Frontal cortex (tissue), 4 donors: Measurements from ENCODE around the gene TPRN. TPM values are rescaled to one million over a fixed set of nuclear protein-coding genes. Genes with fewer than 3 reads are reported as not detected.

Experiments used
- DNase-seq, 2 donors: peaks; one replicate each; pipeline ENCODE4 v3.0.0; 2012; ENCODE audit warnings: low spot score in 2 of 2
- FAIRE-seq: peaks from 2 replicates; lab custom pipeline; 2012; peaks lifted over from hg19 to GRCh38; lab: Jason Lieb, UNC
- small RNA-seq: library from RNA; depleted of rRNA; stranded (forward); fragments of <200 nt; gene quantifications from one replicate; pipeline ENCODE3, GENCODE V24; 2014
- total RNA-seq: library from RNA; depleted of rRNA; stranded (reverse); fragments of >200 nt; gene quantifications from one replicate; pipeline ENCODE4 v1.2.3, GENCODE V29; 2014
- donor health status: control.
- donor health status: control.
- donor health status: control.

Gene TPRN
- total RNA-seq, 1 donor from 2014 or later: 6.1 TPM

DNA sequence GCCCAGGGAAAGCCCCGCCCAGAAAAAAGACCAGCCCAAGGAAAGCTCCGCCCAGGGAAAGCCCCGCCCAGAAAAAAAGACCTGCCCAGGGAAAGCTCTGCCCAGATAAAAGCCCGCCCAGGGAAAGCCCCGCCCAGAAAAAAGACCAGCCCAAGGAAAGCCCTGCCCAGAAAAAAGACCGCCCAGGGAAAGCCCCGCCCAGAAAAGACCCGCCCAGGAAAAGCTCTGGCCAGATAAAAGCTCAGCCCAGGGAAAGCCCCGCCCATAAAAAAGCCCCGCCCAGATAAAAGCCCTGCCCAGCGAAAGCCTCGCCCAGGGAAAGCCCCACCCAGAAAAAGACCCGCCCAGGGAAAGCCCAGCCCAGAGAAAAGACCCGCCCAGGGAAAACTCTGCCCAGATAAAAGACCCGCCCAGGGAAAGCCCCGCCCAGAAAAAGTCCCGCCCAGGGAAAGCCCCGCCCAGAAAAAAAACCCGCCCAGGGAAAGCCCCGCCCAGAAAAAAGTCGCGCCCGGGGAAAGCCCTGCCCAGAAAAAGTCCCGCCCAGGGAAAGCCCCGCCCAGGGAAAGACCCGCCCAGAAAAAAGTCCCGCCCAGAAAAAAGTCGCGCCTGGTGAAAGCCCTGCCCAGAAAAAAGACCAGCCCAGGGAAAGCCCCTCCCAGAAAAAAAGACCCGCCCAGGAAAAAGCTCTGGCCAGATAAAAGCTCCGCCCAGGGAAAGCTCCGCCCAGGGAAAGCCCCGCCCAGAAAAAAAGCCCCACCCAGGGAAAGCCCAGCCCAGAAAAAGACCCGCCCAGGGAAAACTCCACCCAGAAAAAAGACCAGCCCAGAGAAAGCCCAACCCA, 49.7 kb downstream of the TPRN start:
- FAIRE-seq: no peak
- no peak for DNase-seq

DNA sequence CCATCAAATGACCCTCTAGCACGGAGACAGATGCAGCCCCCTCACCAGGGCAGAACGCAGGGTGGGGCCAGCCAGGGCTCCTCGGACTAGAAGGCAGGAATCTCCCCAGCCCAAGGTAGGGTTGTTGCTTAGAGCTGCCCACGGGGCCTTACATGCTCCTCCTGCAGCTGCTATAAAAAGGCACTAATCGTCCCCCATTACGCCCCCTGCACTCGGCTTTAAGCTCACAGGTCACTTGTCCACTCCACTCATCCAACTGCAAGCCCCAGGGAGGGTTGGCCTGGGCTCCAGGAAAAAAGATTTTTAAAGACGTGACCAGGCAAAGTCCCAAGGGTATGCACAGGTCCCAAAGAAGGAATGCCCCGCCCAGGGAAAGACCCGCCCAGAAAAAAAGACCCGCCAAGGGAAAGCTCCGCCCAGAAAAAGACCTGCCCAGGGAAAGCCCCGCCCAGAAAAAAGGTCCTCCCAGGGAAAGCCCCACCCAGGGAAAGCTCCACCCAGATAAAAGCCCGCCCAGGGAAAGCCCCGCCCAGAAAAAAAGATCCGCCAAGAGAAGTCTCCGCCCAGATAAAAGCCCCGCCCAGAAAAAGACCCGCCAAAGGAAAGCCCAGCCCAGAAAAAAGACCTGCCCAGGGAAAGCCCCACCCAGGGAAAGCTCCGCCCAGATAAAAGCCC, 50.5 kb downstream of the TPRN start:
- no peak for FAIRE-seq

DNA sequence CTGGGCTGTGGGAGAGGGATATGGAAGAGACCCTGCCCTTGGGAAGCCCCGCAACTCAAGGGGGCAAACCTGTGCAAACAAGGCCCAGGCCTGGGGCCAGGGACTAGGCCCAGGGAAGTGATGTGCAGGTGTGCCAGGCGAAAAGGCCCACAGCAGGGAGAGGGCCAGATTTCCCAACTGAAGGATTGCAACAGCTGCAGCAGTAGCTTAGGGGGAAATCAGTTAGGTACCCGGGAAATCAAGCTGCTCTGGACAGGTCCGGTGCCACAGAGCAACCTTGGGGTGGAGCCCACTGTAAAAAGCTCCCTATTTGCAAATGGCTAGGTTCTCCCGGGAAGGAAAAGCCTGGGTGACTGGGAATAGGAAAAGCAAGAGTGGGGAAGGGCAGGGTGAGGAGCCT, 51.2 kb downstream of the TPRN start:
- no peak for FAIRE-seq
- no peak for DNase-seq

More for the DNA sequence above, 50.5 kb downstream of the TPRN start:
- DNase-seq: no peak

DNA sequence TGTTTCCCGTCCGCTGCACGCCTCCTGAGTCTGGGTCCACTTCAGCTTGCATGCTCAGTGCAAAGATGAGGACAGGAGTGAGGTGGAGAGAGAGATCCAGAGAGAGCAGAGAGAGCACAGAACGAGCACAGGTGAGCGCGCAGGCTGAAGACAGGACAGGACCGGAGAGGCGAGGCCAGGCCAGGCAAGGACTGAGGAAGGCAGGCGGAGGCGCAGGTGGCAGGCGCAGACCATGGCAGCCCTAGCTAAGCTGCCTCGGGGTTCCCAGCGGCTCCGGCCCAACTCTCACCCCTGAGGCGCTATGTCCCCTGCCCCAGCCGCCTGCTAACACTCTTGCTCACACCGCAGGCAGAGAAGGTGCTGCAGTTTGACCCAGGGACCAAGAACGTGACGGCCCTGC, 51.9 kb downstream of the TPRN start:
- FAIRE-seq (no peak), DNase-seq (no peak)

DNA sequence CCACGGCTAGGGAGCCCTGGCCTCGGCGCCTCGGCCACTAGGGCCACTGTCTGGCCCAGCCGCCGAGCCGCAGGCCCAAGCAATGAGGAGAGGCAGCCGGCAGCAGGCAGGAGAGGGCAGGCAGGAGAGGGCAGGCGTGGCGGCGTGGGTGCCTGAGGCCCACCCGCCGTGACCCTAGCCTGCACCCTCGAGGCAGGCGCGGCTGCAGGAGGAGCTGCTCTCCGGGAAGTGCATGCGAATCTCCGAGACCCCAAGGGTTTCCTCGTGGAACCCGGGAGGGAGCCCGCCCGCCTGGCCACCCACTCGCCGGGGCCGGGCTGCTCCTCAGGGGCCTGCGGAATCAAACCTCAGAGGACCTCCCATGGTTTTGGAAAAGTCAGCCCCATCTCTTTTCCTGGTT, 52.3 kb downstream of the TPRN start:
- no peak for DNase-seq
- FAIRE-seq: no peak

DNA sequence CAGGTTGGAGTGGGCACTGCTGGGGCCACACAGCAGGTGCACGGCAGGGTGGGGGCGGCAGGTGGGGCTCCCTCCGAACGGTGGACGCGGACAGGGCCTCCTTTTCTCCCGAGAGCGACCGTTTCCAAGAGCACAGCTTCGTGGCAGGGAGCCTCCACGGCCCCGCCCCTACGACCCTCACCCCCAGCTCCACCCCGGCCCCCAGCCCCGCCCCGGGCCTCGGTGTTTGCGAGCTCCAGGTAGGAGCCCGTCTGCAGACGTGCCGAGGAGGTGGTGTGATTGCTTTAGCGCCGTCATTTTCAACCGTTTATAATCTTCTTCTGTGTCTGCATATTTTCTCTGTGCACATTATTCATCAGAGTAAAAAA, 52.8 kb downstream of the TPRN start:
- DNase-seq: no peak
- no peak for FAIRE-seq

DNA sequence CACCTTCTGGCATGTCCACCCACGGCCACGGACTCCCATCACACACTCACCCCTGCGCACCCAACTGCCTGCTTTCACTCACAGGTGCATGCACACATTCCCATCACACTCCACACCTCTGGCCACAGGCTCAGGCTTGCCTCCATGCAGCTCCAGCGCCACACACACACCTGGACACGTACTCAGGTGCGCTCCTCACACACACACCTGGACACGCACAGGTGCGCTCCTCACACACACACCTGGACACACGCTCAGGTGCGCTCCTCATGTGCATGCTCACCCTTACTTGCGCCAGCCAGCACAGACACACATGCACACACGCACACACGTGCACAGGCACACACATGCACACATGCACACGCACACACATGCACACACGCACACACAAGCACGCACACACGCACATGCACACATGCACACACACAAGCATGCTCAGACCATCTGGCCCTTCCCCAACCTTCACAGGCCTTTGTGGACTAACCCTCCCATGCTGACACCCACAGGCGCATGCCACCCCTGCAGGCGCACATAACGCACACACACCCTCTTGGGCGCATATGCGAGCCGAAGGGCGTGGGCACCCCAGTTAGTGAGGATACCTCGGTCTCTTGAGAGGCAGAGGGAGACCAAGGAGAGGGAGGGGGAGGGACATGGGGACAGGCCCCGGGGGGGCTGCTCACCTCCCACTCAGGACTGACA, 53.3 kb downstream of the TPRN start:
- FAIRE-seq: no peak
- no peak for DNase-seq

DNA sequence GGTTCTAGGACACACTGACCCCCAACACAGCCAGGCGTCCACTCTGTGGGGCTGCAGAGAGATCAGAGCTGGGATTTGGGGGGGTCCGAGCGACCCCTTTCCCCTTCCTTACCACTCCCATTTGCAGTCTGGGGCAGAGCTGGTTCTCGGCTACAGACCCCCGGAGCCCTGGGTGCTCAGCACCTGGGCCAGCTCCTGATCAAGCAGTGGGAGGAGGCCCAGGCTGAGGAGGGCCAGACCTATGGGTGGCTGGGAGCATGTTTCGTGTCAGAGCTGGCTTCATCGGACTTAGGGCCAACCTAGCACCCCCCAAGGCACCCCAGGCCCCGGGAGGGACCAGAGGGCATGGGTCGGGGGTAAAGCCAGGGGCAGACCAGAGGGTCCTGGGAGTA, 54.0 kb downstream of the TPRN start:
- DNase-seq (no peak), FAIRE-seq (no peak)

DNA sequence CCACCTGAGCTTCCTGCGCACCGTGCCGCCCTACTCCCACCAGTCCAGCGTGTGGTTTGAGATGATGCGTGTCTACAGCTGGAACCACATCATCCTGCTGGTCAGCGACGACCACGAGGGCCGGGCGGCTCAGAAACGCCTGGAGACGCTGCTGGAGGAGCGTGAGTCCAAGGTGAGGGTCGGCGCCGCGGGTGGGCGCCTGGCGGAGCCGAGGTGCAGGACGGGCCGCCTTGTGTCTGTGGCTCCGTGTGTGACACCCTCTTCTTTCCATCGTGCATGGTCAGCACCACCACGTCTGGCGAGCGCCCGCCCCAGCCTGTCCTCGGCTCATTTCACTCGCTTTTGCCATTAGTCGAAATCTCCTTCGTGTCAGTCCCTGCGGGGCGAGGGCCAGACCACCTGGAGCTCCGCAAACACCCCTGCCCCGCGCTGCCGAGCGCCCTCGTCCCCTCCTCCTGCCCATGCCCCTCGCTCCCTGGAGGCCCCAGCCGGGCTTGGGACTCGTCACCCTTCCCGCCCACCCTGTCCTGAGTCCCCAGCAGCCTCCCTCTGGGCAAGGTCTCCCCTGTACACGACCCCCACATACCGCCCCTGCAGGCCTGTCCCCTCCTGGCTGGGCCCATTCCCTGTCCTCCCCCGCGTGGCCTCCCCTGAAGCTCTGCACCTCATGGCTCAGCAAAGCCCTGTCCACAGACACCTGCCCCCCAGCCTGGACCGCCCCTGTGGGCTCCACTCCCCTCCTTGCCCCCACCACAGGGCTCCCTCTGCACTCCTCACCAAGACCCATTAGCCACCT, 54.6 kb downstream of the TPRN start:
- DNase-seq (no peak), FAIRE-seq (no peak)

DNA sequence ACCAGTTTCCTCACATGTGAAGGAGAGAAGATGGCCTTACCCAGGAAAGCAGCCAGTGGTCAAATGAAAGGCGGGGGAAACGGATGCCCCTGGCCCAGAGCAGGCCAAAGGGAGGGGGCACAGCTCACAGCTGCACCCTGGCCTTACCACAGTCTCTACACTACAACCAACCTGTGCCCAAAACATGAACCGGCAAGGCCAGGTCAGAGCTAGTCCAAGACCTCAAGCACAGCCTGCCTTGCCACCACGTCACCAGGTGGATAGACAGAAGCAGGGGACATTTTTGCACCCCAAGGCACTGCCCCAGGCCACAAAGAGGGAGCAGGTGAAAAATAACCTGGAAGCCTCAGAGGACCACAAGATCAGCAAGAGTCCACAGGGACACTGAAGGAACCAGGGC, 57.1 kb downstream of the TPRN start:
- FAIRE-seq (no peak), DNase-seq (no peak)

DNA sequence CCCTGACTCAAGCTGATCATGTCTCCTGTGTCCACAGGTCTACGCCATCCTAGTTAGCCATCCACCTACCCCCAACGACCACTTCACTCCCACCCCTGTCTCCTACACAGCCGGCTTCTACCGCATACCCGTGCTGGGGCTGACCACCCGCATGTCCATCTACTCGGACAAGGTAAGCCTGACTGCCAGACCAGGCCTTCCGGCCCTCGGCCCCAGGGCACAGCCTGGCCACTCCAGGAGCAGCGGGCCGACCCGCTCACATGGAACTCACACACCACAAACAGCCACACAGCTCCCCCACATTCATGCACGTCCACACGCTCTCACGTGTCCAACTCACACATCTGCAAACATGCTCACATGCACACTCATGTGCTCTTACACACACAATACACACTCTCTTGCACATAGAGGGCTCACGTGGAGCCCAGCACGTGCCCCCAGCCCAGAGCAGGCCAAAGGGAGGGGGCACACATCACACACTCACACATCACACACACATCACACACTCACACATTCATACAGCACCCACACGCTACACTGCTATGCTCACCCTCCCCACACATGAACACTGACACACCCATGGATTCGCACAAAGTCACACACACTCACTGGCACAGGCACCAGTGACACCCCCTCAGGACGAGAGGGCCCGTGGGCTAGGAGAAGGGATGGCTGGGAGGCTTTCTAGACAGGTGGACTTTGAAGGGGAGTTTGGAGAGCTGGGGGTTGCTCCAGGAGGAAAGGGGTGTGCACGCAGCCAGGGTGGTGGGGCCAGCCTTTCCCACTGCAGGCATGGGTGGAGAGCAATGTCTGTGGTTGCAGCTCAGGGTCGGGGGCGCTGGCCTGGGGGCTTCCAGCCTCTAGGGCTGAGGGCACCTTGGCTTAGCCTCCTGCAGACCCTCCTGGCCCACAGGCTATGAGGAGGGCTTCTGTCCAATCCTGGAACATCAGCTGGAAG, 58.3 kb downstream of the TPRN start:
- FAIRE-seq (no peak), DNase-seq (no peak)

Small RNA genes within 50 kb of the gene (small RNA-seq; reads per million reads assigned to genes)
- not detected for gene MIR3621

Other genes starting within 250 kb of the TPRN start
- not detected for gene LCN12, start 248.5 kb downstream of the TPRN start, total RNA-seq
- gene PTGDS, start 223.2 kb downstream of the TPRN start, total RNA-seq: 61.1 TPM
- 0.82 TPM for gene LCNL1, start 217.7 kb downstream of the TPRN start, total RNA-seq
- gene PAXX, start 208.3 kb downstream of the TPRN start, total RNA-seq: 13.5 TPM
- gene CLIC3, start 204.2 kb downstream of the TPRN start, total RNA-seq: not detected
- gene ABCA2, start 172.5 kb downstream of the TPRN start, total RNA-seq: 20.8 TPM
- not detected for gene FUT7, start 168.7 kb downstream of the TPRN start, total RNA-seq
- 16.3 TPM for gene NPDC1, start 154.6 kb downstream of the TPRN start, total RNA-seq
- gene ENTPD2, start 146.7 kb downstream of the TPRN start, total RNA-seq: 0.82 TPM
- 1.2 TPM for gene SAPCD2, start 130.2 kb downstream of the TPRN start, total RNA-seq
- 0.41 TPM for gene UAP1L1, start 123.2 kb downstream of the TPRN start, total RNA-seq
- gene MAN1B1, start 113.8 kb downstream of the TPRN start, total RNA-seq: 42.0 TPM
- gene DPP7, start 86.0 kb downstream of the TPRN start, total RNA-seq: 38.3 TPM
- 29.8 TPM for gene GRIN1, start 61.6 kb downstream of the TPRN start, total RNA-seq
- gene LRRC26, start 30.7 kb downstream of the TPRN start, total RNA-seq: 0.41 TPM
- gene TMEM210, start 28.7 kb downstream of the TPRN start, total RNA-seq: not detected
- gene ANAPC2, start 12.2 kb downstream of the TPRN start, total RNA-seq: 22.4 TPM
- 24.5 TPM for gene SSNA1, start 12.1 kb downstream of the TPRN start, total RNA-seq
- gene TMEM203, start 4.9 kb upstream of the TPRN start, total RNA-seq: 34.2 TPM
- 3.3 TPM for gene NDOR1, start 5.0 kb upstream of the TPRN start, total RNA-seq
- gene RNF208, start 21.5 kb upstream of the TPRN start, total RNA-seq: 0.82 TPM
- under 0.01 TPM for gene CYSRT1, start 24.4 kb upstream of the TPRN start, total RNA-seq
- gene RNF224, start 26.8 kb upstream of the TPRN start, total RNA-seq: not detected
- not detected for gene SLC34A3, start 30.2 kb upstream of the TPRN start, total RNA-seq
- 92.5 TPM for gene TUBB4B, start 40.5 kb upstream of the TPRN start, total RNA-seq
- not detected for gene STPG3, start 50.5 kb upstream of the TPRN start, total RNA-seq
- 36.7 TPM for gene NELFB, start 54.6 kb upstream of the TPRN start, total RNA-seq
- gene TOR4A, start 77.0 kb upstream of the TPRN start, total RNA-seq: 0.41 TPM
- 3.7 TPM for gene NRARP, start 101.5 kb upstream of the TPRN start, total RNA-seq
- 12.6 TPM for gene EXD3, start 222.4 kb upstream of the TPRN start, total RNA-seq
- gene NOXA1, start 222.7 kb upstream of the TPRN start, total RNA-seq: 1.2 TPM
- gene ENTPD8, start 240.6 kb upstream of the TPRN start, total RNA-seq: not detected